NCI-H2196 (cell line): ENCODE data around the gene RAD51C.
"Not testable (repeated sequence)": the region's sequence is repeated elsewhere in the genome, so short reads cannot be mapped to it uniquely, and the experiment has no call there.

ENCODE experiments used
- DNase-seq: peaks from one replicate; lab custom pipeline; 2025; ENCODE audit not compliant: unreplicated experiment; lab: John Stamatoyannopoulos, UW

The RAD51C gene

DNA sequence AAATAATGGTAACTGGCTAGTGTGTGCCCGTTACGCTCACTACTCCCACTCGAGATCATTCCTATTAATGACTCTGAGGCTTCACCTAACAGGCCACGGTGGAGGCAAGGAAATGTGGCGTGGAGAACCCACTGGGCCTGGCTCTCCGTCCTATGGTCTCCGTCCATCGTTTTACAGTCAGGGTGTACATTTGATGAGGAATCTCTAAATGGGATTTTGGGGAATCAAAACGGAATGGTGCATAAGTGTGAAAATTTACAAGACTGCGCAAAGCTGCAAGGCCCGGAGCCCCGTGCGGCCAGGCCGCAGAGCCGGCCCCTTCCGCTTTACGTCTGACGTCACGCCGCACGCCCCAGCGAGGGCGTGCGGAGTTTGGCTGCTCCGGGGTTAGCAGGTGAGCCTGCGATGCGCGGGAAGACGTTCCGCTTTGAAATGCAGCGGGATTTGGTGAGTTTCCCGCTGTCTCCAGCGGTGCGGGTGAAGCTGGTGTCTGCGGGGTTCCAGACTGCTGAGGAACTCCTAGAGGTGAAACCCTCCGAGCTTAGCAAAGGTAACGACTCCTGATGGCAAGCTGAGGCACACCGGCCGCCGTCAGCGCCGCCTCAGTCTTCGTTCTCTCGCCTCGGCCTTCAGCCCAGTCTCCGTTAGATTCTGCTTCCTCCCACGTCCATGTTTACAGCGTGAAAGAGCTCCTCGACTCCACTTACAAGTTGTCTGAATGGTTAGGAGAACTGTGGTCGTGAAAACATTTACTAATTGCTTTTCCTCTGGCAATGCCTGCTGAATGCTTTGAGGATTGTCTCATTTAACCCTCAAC is at the start of gene RAD51C:
TSS of gene RAD51C (plus strand) at position 364 of the 817 bp plus-strand sequence. CDS start at position 406, 42 bp downstream.
- DNase-seq: peak; percentile 91

DNA sequence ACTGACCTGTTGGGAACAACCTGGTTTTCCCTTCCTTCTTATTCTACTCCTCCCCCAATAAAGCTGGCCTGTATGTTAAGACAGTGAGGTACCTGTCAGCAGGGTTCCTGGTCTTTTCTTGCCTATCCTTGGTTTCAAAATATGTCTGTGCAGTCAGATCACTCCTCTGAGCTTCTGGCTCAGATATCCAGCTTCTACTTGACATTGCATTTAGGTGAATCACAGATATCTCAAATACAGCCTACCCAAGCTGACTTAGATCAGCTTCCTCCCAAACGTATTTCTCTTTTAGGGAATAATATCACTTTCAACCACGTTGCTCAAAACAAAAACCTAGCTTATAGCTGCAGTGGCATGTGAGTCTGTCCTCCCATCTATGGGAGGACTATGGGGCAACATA is 49.3 kb upstream of the RAD51C start:
- DNase-seq: no peak

DNA sequence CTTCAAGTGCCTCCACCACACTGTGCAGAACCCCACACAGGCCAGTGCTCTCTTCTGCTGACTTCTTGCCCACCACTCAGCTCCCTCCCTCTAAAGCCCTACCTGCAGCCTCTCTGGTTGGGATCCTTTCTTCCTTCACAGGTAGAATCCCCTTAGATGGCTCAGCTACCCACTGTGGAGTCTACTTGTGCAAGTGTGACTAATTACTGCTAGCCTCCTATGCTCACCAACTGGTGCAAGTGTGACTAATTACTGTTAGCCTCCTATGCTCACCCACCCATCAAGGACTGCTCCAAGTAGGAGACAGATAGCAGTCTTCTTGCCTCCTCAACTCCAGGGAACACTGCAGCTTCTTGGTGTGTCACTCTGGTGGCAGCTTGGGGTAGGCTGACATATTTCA is 44.2 kb upstream of the RAD51C start:
- DNase-seq: no peak

DNA sequence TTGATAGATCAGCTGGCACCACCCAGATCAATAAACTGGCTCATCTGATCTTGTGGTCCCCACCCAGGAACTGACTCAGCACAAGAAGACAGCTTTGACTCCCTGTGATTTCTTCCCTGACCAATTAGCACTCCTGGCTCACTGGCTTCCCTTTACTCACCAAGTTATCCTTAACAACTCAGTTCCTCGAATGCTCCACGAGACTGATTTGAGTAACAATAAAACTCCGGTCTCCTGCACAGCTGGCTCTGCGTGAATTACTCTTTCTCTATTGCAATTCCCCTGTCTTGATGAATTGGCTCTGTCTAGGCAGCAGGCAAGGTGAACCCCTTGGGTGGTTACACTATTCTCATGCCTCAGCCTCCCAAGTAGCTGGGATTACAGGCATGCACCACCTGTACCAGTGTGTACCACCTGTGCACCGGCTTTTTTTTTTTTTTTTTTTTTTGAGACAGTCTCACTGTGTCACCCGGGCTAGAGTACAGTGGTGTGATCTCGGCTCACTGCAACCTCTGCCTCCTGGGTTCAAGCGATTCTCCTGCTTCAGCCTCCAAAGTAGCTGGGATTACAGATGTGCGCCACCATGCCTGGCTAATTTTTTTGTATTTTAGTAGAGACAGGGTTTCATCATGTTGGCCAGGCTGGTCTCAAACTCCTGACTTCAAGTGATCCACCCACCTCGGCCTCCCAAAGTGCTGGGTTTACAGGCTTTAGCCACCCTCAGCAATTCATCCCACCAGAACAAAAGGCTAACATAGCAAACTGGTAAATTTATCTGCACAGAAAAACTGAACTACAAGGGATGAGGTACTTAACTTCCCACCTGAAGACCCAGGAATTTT is 34.2 kb upstream of the RAD51C start:
- not testable (repeated sequence) for DNase-seq

DNA sequence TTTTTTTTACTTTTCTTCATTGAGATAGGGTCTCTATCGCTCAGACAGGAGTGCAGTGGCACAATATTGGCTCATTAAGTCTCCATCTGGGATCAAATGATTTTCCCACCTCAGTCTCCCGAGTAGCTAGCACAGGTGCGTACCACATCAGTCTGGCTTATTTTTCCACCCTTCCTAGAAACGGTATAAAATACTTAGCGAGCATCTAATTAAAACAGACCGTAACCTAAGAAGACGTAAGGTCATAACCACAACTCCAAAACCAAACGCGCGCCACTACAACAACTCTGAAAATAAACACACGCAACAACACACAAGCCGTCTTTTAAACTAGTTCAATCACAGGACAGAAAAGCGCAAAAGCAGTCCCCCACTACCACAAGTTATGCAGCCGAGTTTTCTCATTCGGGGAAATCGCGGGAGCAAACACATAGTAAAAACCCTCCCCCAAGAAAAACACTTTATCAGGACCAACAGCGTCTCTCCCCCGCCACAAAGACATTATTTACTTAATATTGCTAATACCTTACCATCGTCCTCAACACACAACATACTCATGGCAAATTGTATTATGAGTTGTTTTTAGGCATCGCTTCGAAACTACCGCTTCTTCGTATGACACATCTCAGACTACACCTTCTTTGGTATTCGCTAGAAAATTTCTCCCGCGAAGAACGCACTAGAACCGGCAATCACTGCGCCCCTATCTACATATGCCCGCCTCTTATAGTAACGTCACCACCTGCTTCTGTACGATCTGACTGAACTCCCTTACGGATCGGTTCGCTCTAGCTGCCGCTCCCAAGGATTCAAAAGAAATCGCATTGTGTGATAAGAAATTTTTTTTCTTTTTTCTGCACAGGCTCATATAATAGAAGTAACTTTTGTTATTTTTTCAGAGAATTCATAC is 33.3 kb upstream of the RAD51C start:
- peak; percentile 88 for DNase-seq

DNA sequence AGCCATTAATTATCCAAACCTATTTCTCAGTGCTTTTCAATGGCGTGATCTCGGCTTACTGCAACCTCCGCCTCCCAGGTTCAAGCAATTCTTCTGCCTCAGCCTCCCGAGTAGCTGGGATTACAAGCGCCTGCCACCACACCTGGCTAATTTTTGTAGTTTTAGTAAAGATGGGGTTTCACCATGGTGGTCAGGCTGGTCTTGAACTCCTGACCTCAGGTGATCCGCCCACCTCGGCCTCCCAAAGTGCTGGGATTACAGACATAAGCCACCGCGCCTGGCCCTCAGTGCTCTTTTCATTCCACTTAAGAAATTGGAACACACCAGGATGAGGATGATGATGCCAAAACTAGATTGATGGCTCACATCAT is 32.7 kb upstream of the RAD51C start:
- DNase-seq: not testable (repeated sequence)

DNA sequence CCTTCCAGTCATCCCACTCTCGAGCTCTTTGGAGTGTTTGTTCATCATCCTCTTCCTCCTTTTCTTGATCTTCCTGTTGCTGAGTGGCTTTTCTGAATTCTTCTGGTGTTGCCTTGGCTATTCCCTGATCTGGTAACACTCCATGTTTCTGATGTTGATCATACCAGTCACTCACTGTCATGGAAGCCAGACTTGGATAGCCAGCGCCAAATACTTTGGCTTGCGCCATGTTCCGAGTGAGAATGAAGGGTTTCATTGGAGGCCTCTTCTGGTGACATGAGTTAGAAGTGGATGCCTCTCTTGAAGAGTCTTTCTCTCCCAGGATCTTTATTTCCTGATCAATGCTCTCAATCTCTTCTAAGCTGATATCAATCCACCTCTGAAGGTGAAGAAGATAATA is 31.8 kb upstream of the RAD51C start:
- no peak for DNase-seq

DNA sequence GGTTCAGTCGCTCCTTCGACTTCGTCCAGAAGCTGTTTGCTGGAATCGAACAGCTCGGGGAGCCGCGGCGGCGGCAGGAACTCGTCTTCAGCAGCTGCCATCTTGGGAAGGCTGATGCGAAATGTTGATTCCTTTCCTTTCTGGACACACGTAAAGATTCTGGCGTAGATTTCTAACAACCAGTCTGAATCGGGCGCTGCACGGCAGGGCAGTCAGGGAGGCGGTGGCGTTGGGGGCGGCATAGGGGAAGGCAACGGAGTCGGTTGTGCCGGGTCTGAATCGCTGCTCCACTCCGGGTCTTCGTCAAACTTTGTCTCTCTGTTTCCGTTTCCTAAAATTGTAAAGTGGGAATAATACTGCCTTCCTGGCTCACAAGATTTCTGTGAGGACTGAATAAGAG is 30.9 kb upstream of the RAD51C start:
- DNase-seq: no peak

DNA sequence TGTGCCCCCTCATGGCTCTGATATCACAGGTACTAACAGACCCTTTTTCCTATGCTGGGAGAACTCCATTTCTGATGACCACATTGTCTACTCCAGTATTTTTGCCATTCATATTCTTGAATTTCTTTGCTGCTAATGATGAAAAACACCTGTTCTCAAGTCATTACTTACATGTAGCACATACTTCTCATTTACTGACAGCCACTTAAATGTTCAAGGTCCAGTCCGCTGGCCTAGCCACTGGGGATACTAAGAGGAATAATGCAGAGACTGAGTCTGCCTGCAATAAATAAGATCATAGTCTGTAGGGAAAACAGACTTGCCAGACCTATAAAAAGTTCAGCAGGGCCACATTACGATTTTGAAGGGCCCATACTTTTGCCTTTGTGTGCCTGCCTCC is 28.1 kb upstream of the RAD51C start:
- DNase-seq: no peak

DNA sequence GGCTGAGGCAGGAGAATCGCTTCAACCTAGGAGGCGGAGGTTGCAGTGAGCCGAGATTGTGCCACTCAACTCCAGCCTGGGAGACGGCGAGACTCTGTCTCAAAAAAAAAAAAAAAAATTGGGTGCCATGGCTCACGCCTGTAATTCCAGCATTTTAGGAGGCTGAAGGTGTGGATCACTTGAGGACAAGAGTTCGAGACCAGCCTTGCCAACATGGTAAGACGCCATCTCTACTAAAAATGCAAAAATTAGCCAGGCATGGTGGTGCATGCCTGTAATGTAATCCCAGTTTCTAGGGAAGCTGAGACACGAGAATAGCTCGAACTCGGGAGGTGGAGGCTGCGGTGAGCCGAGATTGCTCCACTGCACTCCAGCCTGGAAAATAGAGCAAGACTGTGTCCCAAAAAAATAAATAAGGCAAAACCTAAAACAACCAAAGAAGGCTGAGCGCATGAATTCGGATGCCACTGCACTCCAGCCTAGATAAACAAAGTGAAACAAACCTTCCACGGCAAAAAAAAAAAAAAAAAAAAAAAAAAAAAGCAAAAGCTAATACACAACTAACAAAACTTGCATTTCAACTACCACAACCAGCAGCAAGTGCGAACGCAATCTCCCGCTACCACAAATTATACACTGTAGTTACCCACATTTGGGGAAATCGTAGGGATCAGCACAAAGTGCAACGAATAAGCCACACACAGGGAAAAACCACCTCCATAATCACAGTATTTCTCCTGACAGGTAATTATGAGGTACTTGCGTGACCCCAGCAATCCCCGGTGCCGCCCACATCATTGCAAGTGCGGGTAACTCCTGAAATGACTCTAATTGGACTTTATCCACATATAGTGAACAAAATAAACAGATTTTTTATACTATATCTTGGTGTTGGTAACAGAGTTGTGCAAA is 26.2 kb upstream of the RAD51C start:
- no peak for DNase-seq

DNA sequence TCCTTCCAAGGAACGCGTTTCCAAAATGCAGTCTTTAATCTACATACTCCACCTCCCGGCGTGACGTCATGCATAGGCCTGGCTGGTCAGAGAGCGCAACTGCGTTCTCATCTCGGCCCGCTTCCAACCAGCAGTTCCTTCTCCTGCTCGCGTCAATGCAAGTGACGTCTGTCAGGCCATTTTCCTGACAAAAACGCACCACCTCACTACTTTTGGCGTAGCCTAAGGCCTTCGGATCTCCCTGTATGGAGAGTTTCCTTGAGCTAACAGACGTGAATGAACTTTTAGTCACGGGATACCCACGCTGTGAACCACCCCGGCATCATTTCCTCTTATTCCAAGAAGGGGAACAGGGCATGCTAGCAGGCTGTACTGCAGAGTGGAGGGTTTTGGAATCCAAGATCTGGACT is 25.5 kb upstream of the RAD51C start:
- DNase-seq: peak; percentile 22

DNA sequence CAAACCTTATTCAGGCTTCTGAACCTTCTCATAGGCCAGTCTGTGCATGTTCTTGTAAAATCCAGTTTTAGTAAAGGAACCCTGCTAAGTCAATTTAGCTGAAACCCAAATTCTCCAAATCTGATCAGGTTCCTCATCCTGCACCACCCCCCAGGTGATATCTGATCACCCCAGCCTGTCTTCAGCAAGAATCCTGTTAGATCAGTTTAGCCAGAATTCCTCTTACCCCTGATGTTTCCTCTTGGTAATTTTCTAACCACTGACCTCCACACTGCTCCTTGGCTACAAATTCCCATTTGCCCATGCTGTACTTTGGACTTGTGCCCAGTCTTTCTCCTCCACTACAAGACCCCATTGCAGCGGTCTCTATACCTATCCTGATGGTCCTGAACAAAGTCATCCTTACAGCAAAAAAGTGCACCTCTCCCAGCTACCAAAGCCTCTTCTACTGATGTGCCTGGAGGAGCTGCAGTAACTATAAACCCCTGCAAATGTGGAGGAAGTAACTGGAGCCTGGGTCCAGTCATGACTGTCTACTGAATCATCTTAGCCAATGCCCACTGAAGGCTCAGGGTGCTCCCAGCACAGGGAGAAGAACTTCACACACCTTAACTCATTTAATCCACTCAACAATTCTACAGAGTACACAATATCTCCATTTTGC is 24.3 kb upstream of the RAD51C start:
- no peak for DNase-seq

DNA sequence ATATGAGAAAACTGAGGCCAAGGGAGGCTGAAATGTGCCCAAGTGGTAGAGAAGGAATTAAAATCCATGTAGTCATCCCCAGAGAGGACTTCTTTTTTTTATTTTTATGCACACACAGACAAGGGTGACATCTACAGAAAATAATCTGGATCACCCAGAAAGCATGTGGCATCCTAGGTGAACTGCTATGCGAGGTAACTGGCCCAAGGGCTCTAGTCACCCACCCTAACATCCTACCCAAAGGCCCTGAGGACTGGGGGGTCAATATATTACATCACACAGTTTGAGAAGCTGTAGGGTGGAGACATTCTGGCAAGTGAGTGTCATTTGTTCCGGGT is 23.8 kb upstream of the RAD51C start:
- DNase-seq: no peak

DNA sequence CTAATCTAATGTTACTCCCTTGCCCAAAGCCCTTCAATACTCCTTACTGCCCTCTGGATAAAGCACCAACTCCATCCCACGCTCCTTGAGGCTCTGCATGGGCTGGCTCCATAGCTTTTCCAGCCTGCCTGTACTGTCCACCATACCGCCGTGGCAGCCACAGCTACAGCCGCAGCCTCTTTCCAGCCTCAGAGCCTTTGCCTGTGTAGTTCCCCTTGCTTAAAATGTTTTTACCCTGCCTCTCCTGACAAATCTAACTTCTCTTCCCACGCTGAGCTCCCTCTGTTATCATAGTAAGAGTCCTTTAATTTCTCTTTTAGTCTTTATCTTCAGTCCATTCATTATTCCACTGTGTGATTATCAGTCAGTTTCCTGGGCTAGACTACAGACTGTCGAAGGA is 22.5 kb upstream of the RAD51C start:
- DNase-seq: no peak

DNA sequence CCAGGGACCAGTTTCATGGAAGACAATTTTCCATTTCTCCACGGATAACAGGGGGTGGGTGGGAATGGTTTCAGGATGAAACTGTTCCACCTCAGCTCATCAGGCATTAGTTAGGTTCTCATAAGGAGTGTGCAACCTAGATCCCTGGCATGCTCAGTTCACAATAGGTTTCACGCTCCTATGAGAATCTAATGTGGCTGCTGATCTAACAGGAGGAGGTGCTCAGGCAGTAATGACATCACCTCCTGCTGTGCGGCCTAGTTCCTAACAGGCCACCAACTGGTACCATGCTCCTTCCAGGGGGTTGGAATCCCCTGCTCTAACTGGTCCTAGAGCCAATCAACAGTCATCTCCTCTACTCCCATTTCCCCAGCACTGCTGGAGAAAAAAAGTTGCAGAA is 20.4 kb upstream of the RAD51C start:
- DNase-seq: no peak

DNA sequence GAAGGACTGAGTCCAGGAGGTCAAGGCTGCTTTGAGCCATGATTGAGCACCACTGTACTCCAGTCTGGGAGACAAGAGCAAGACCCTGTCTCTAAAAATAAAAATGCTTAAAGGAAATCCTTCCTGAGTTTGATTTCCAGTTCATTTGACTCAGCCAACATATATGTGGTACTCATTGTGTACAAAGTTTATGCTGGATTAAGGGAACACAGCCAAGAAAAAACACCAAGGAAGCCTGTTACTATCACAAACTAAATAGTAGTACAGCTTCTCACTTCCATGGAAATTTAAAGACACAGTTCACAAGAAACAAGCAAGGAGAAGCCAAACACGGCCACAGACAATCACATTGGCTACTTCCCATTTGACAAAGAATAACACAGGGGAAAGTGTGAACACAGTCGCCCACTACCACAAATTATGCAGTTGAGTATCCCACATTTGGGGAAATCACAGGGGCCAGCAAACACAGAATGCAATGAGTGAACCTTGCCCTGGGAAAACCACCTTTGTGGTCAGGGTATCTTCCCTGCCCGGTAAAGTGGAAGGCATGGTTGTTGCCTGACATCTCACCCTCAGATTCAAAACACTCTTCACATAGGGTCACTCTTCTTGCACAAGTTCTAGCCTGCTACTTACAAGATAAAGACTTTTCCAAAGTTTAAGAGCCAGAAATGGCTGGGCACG is 15.1 kb upstream of the RAD51C start:
- no peak for DNase-seq

DNA sequence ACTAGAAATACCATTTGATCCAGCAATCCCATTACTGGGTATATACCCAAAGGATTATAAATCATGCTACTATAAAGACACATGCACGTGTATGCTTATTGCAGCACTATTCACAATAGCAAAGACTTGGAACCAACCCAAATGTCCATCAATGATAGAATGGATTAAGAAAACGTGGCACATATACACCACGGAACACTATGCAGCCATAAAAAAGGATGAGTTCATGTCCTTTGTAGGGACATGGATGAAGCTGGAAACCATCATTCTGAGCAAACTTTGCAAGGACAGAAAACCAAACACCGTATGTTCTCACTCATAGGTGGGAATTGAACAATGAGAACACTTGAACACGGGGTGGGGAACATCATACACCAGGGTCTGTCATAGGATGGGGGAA is 14.1 kb upstream of the RAD51C start:
- DNase-seq: not testable (repeated sequence)

DNA sequence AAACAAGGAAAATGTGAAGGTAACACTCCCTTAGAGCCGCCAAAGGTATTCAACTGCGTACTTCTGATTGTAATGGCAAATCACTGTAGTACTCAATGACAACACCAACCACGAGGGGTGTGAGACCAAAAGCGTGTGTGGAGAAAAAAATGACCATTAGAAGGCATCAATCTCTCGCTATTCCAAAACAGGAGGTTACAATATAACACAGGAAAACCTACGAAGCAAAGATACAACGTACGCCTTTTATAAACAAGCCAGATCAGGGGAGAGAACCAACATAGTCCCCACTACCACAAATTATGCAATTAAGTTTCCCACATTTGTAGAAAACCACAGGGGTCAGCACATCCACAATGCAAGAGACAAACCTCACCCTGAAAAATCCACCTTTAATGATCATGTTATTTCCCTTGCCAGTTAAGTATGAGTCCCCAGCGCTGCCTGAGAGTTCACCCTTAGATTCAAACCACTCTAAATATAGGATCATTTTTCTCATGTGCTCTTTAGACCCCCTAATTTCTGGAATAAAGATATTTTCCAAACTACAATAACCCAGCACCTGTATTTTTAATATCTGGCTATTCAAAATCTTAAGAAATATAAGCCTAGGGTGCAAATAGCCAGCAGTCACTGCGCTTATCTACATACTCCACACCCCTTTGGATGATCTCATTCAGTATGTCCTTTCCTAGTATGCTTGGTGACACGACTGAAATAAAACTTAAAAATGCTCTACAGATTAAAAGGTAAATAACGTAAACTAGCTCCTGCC is 13.0 kb upstream of the RAD51C start:
- no peak for DNase-seq

DNA sequence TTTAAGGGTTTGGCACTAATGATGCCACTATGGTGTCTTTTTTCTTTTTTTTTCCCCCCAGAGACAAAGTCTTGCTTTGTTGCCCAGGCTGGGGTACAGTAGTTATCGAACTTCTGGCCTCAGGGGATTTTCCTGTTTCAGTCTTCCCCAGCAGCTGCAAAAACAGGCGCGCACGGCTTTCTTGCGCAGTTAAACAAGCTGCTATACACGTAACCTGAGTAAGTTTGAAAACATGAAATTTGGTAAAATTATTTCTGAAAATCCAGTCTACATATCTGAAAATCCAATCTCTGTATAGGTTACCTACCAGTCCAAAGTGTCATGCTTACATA is 12.4 kb upstream of the RAD51C start:
- DNase-seq: no peak
